Measurements from ENCODE around the gene TRIO.

DNA sequence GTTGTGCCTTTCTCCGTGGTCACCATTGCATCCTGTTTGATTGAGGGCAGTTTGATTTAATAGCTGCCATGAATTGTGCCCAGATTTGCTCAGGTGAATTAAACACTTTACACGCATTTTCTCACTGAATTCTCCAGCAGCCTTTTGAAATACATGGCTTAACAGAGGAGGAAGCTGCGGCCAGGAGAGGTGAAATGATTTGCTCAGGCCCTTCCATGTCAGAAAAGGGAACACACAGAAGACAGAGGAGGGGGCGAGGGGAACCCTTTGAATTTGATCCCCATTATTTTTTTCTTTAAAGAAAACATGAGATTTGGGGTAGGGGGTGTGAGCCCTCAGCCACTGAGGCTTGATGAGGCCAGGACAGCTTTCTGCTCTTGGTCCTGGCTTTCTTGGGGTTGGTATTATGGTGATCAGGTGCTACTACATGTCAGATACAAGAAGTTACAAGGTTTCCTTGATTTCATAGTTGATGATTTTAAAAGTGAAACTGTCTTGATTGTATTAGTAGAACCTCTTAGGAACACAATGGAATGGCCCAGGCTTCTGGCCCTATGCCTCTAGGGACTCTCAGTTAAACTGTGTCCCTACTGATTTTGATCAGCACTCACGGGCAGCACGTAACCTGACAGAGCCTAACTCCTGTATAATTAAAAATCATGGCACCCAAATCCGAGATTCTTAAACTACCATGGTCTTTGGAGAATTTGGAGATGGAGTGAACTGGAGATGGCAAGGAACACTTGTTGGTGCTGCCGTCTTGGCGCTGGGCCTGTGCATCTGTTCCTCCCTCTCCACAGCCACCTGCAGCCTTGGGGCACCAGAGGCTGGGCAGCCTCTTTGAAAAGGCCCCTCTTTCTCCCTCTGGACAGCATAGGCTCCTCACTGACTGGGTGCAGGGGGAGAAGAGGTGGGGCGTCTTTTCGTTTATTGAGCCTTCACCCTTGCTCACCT lies 107.9 kb downstream of the TRIO start:
- TF ChIP-seq, protein P1, sequence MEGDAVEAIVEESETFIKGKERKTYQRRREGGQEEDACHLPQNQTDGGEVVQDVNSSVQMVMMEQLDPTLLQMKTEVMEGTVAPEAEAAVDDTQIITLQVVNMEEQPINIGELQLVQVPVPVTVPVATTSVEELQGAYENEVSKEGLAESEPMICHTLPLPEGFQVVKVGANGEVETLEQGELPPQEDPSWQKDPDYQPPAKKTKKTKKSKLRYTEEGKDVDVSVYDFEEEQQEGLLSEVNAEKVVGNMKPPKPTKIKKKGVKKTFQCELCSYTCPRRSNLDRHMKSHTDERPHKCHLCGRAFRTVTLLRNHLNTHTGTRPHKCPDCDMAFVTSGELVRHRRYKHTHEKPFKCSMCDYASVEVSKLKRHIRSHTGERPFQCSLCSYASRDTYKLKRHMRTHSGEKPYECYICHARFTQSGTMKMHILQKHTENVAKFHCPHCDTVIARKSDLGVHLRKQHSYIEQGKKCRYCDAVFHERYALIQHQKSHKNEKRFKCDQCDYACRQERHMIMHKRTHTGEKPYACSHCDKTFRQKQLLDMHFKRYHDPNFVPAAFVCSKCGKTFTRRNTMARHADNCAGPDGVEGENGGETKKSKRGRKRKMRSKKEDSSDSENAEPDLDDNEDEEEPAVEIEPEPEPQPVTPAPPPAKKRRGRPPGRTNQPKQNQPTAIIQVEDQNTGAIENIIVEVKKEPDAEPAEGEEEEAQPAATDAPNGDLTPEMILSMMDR (IDR thresholded peaks at IDR 0.05; ENCODE audit: extremely low read depth in 1 of 2, insufficient read depth in 1 of 2, low read depth in 1 of 2, low read length in 2 of 2) = no peak
- TF ChIP-seq POLR2A (IDR thresholded peaks at IDR 0.05; ENCODE audit: low read depth, low read length) (no peak), FOS (IDR thresholded peaks at IDR 0.05; ENCODE audit: borderline replicate concordance, insufficient read depth, low read length) (no peak)
- TF ChIP-seq, protein P2, sequence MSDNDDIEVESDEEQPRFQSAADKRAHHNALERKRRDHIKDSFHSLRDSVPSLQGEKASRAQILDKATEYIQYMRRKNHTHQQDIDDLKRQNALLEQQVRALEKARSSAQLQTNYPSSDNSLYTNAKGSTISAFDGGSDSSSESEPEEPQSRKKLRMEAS (IDR thresholded peaks at IDR 0.05; ENCODE audit: insufficient read depth, insufficient read length) = no peak
